Fibroblast of mammary gland (primary cell): ENCODE measurements around the gene DFFB.

Source experiments
- DNase-seq: peaks from one replicate; pipeline ENCODE4 v3.0.0-alpha.2; 2010; ENCODE audit warnings: low read depth
- H3K4me3 ChIP-seq: 2 replicates; pipeline ENCODE4 v1.5.1; 2011; ENCODE audit warnings: low read depth, mild to moderate bottlenecking, low read length, moderate library complexity; ENCODE audit not compliant: control insufficient read depth
- CTCF ChIP-seq: conservative IDR thresholded peaks from 2 replicates; pipeline ENCODE4 v1.5.1; 2011; ENCODE audit warnings: low read depth, low read length, inconsistent platforms; ENCODE audit not compliant: control insufficient read depth, insufficient read depth

DFFB gene

GRCh38 chr1:3926956-3927355 lies 69.7 kb downstream of the DFFB start:
- H3K4me3 ChIP-seq: no peak overlapping the region
- no peak for DNase-seq
- TF ChIP-seq CTCF: no peak

- no peak overlapping the region for H3K4me3 ChIP-seq
- DNase-seq: no peak
- no peak for TF ChIP-seq CTCF
Measured at GRCh38 chr1:3928586-3928985, 71.3 kb downstream of the DFFB start.

- no peak for DNase-seq
- no peak overlapping the region for H3K4me3 ChIP-seq
- no peak for TF ChIP-seq CTCF
Measured at GRCh38 chr1:3929126-3929525, 71.8 kb downstream of the DFFB start.

- H3K4me3 ChIP-seq: no peak overlapping the region
- DNase-seq: no peak
- TF ChIP-seq CTCF: no peak
Measured at GRCh38 chr1:3930301-3931006, 73.2 kb downstream of the DFFB start.

GRCh38 chr1:3931007-3931912 lies 74.0 kb downstream of the DFFB start:
- no peak for TF ChIP-seq CTCF
- no peak for DNase-seq
- H3K4me3 ChIP-seq: no peak overlapping the region

- no peak for DNase-seq
- no peak for TF ChIP-seq CTCF
- no peak overlapping the region for H3K4me3 ChIP-seq
Measured at GRCh38 chr1:3932156-3932919, 75.1 kb downstream of the DFFB start.
